Measurements from ENCODE around the gene PDE4B.

The PDE4B gene

GRCh38 chr1:66240491-66241484 lies 448.1 kb downstream of the PDE4B start:
- no peak for DNase-seq (ENCODE audit: low spot score)

GRCh38 chr1:66242646-66243547 lies 450.2 kb downstream of the PDE4B start:
- DNase-seq (ENCODE audit: low spot score): peak; percentile 68

- DNase-seq (ENCODE audit: low spot score): peak; percentile 27
These were observed 450.9 kb downstream of the PDE4B start for GRCh38 chr1:66243548-66244130.

GRCh38 chr1:66244429-66244828 lies 451.7 kb downstream of the PDE4B start:
- no peak for DNase-seq (ENCODE audit: low spot score)

- DNase-seq (ENCODE audit: low spot score): no peak
These were observed 453.0 kb downstream of the PDE4B start for GRCh38 chr1:66245691-66246090.

- no peak for DNase-seq (ENCODE audit: low spot score)
These were observed 453.9 kb downstream of the PDE4B start for GRCh38 chr1:66246351-66247269.

GRCh38 chr1:66247415-66248208 lies 454.9 kb downstream of the PDE4B start:
- peak; percentile 37 for DNase-seq (ENCODE audit: low spot score)

GRCh38 chr1:66248257-66248656 lies 455.6 kb downstream of the PDE4B start:
- DNase-seq (ENCODE audit: low spot score): no peak

- no peak for DNase-seq (ENCODE audit: low spot score)
These were observed 456.1 kb downstream of the PDE4B start for GRCh38 chr1:66248746-66249145.

GRCh38 chr1:66250075-66250474 lies 457.4 kb downstream of the PDE4B start:
- no peak for DNase-seq (ENCODE audit: low spot score)

- DNase-seq (ENCODE audit: low spot score): no peak
These were observed 457.8 kb downstream of the PDE4B start for GRCh38 chr1:66250478-66250877.

GRCh38 chr1:66251546-66251945 lies 458.9 kb downstream of the PDE4B start:
- no peak for DNase-seq (ENCODE audit: low spot score)

- DNase-seq (ENCODE audit: low spot score): peak; percentile 72
These were observed 460.7 kb downstream of the PDE4B start for GRCh38 chr1:66253330-66253921.

- no peak for DNase-seq (ENCODE audit: low spot score)
These were observed 462.1 kb downstream of the PDE4B start for GRCh38 chr1:66254785-66255184.

- DNase-seq (ENCODE audit: low spot score): no peak
These were observed 464.2 kb downstream of the PDE4B start for GRCh38 chr1:66256629-66257572.

GRCh38 chr1:66258404-66259105 lies 465.9 kb downstream of the PDE4B start:
- no peak for DNase-seq (ENCODE audit: low spot score)

GRCh38 chr1:66261364-66261763 lies 468.7 kb downstream of the PDE4B start:
- no peak for DNase-seq (ENCODE audit: low spot score)
